ENCODE data around the gene CORO1C.
"Not testable (repeated sequence)": the region's sequence is repeated elsewhere in the genome, so short reads cannot be mapped to it uniquely, and the experiment has no call there.

CORO1C gene

GRCh38 chr12:108753976-108754375 is 22.7 kb upstream of the CORO1C start:
- no peak for DNase-seq (ENCODE audit: low read depth)

GRCh38 chr12:108752387-108752786 is 21.1 kb upstream of the CORO1C start:
- DNase-seq (ENCODE audit: low read depth) = no peak

- no peak for DNase-seq (ENCODE audit: low read depth)
Observed at GRCh38 chr12:108751821-108752220, 20.5 kb upstream of the CORO1C start.

GRCh38 chr12:108751003-108751402 is 19.7 kb upstream of the CORO1C start:
- not testable (repeated sequence) for DNase-seq (ENCODE audit: low read depth)

GRCh38 chr12:108750526-108750925 is 19.2 kb upstream of the CORO1C start:
- DNase-seq (ENCODE audit: low read depth) = no peak

GRCh38 chr12:108747563-108747962 is 16.2 kb upstream of the CORO1C start:
- DNase-seq (ENCODE audit: low read depth) = no peak

GRCh38 chr12:108745641-108746040 is 14.3 kb upstream of the CORO1C start:
- no peak for DNase-seq (ENCODE audit: low read depth)

GRCh38 chr12:108744021-108744897 is 12.9 kb upstream of the CORO1C start:
- no peak for DNase-seq (ENCODE audit: low read depth)

- DNase-seq (ENCODE audit: low read depth) = no peak
Observed at GRCh38 chr12:108738170-108738569, 6.9 kb upstream of the CORO1C start.

- no peak for DNase-seq (ENCODE audit: low read depth)
Observed at GRCh38 chr12:108735855-108736254, 4.5 kb upstream of the CORO1C start.

GRCh38 chr12:108734200-108734906 is 3.0 kb upstream of the CORO1C start:
- DNase-seq (ENCODE audit: low read depth) = no peak

GRCh38 chr12:108733230-108733531 is 1.9 kb upstream of the CORO1C start:
- not testable (repeated sequence) for DNase-seq (ENCODE audit: low read depth)

GRCh38 chr12:108732489-108733229 is 1.3 kb upstream of the CORO1C start:
- DNase-seq (ENCODE audit: low read depth) = no peak

- DNase-seq (ENCODE audit: low read depth) = peak; percentile 97
Observed at GRCh38 chr12:108731866-108732461, 646 bp upstream of the CORO1C start.

GRCh38 chr12:108730365-108731104 is 783 bp downstream of the CORO1C start:
- peak; percentile 3 for DNase-seq (ENCODE audit: low read depth)

GRCh38 chr12:108729612-108730364 is 1.5 kb downstream of the CORO1C start:
- DNase-seq (ENCODE audit: low read depth) = no peak

- no peak for DNase-seq (ENCODE audit: low read depth)
Observed at GRCh38 chr12:108728820-108729611, 2.3 kb downstream of the CORO1C start.

GRCh38 chr12:108727868-108728735 is 3.2 kb downstream of the CORO1C start:
- no peak for DNase-seq (ENCODE audit: low read depth)

- DNase-seq (ENCODE audit: low read depth) = no peak
Observed at GRCh38 chr12:108727161-108727560, 4.2 kb downstream of the CORO1C start.

Measured in T follicular helper cell (primary cell).